ENCODE data around the gene MTG2. TPM values are rescaled to one million over a fixed set of nuclear protein-coding genes. Genes with fewer than 3 reads are reported as not detected.

The MTG2 gene
- total RNA-seq, 1 donor from 2014 or later = 20.2 TPM

- Mint-ChIP-seq H3K27ac (ENCODE audit: unreplicated experiment) (no peak overlapping the region), H3K9me3 (ENCODE audit: unreplicated experiment) (no peaks in the 10 kb centered on the region), H3K4me3 (ENCODE audit: unreplicated experiment) (no peak overlapping the region), H3K4me1 (ENCODE audit: unreplicated experiment) (no peaks in the 10 kb centered on the region), H3K27me3 (ENCODE audit: unreplicated experiment) (peaks cover 6% of the 10 kb centered on the region), H3K36me3 (ENCODE audit: low read depth, unreplicated experiment) (no peaks in the 10 kb centered on the region)
- TF ChIP-seq CTCF (IDR thresholded peaks at IDR 0.05; ENCODE audit: unreplicated experiment) = no peak
- no peak for DNase-seq (ENCODE audit: low spot score)
Observed at GRCh38 chr20:62235001-62235776, 52.4 kb downstream of the MTG2 start.

- Mint-ChIP-seq H3K27ac (ENCODE audit: unreplicated experiment) (peak overlapping the region; percentile 39), H3K4me3 (ENCODE audit: unreplicated experiment) (peak overlapping the region; percentile 38)
- DNase-seq (ENCODE audit: low spot score) = no peak
Observed at GRCh38 chr20:62235777-62236157, 52.9 kb downstream of the MTG2 start.

GRCh38 chr20:62236200-62236599 lies 53.4 kb downstream of the MTG2 start:
- H3K36me3 Mint-ChIP-seq (ENCODE audit: low read depth, unreplicated experiment) = no peaks in the 10 kb centered on the region
- peaks cover 6% of the 10 kb centered on the region for H3K27me3 Mint-ChIP-seq (ENCODE audit: unreplicated experiment)
- no peaks in the 10 kb centered on the region for H3K9me3 Mint-ChIP-seq (ENCODE audit: unreplicated experiment)
- TF ChIP-seq CTCF (IDR thresholded peaks at IDR 0.05; ENCODE audit: unreplicated experiment) = no peak
- no peaks in the 10 kb centered on the region for H3K4me1 Mint-ChIP-seq (ENCODE audit: unreplicated experiment)
- no peak for DNase-seq (ENCODE audit: low spot score)
- peak overlapping the region; percentile 39 for H3K27ac Mint-ChIP-seq (ENCODE audit: unreplicated experiment)
- H3K4me3 Mint-ChIP-seq (ENCODE audit: unreplicated experiment) = peak overlapping the region; percentile 38

More at GRCh38 chr20:62235777-62236157, 52.9 kb downstream of the MTG2 start:
- TF ChIP-seq CTCF (IDR thresholded peaks at IDR 0.05; ENCODE audit: unreplicated experiment) = no peak
- H3K36me3 Mint-ChIP-seq (ENCODE audit: low read depth, unreplicated experiment) = no peaks in the 10 kb centered on the region
- no peaks in the 10 kb centered on the region for H3K4me1 Mint-ChIP-seq (ENCODE audit: unreplicated experiment)
- no peaks in the 10 kb centered on the region for H3K9me3 Mint-ChIP-seq (ENCODE audit: unreplicated experiment)
- peaks cover 6% of the 10 kb centered on the region for H3K27me3 Mint-ChIP-seq (ENCODE audit: unreplicated experiment)

- H3K27ac Mint-ChIP-seq (ENCODE audit: unreplicated experiment) = peak overlapping the region; percentile 36
- H3K36me3 Mint-ChIP-seq (ENCODE audit: low read depth, unreplicated experiment) = no peaks in the 10 kb centered on the region
- no peak overlapping the region for H3K4me3 Mint-ChIP-seq (ENCODE audit: unreplicated experiment)
- DNase-seq (ENCODE audit: low spot score) = peak; percentile 49
- no peak for TF ChIP-seq CTCF (IDR thresholded peaks at IDR 0.05; ENCODE audit: unreplicated experiment)
- peaks cover 4% of the 10 kb centered on the region for H3K27me3 Mint-ChIP-seq (ENCODE audit: unreplicated experiment)
- no peaks in the 10 kb centered on the region for H3K4me1 Mint-ChIP-seq (ENCODE audit: unreplicated experiment)
- no peaks in the 10 kb centered on the region for H3K9me3 Mint-ChIP-seq (ENCODE audit: unreplicated experiment)
Observed at GRCh38 chr20:62236766-62237513, 54.1 kb downstream of the MTG2 start.

GRCh38 chr20:62237514-62237800 lies 54.6 kb downstream of the MTG2 start:
- H3K36me3 Mint-ChIP-seq (ENCODE audit: low read depth, unreplicated experiment) = no peaks in the 10 kb centered on the region
- H3K4me3 Mint-ChIP-seq (ENCODE audit: unreplicated experiment) = peak overlapping the region; percentile 89
- H3K9me3 Mint-ChIP-seq (ENCODE audit: unreplicated experiment) = no peaks in the 10 kb centered on the region
- no peaks in the 10 kb centered on the region for H3K4me1 Mint-ChIP-seq (ENCODE audit: unreplicated experiment)
- TF ChIP-seq CTCF (IDR thresholded peaks at IDR 0.05; ENCODE audit: unreplicated experiment) = no peak
- DNase-seq (ENCODE audit: low spot score) = no peak
- no peak overlapping the region for H3K27ac Mint-ChIP-seq (ENCODE audit: unreplicated experiment)
- H3K27me3 Mint-ChIP-seq (ENCODE audit: unreplicated experiment) = peaks cover 4% of the 10 kb centered on the region

Measured in endothelial cell (in vitro differentiated cells).